ENCODE measurements around the gene VPS37B. TPM values are rescaled to one million over a fixed set of nuclear protein-coding genes. Genes with fewer than 3 reads are reported as not detected.

The VPS37B gene
- total RNA-seq, 4 donors from 2014 or later = 49.5 to 92.8 (median 58.4) TPM

GRCh38 chr12:122825773-122826724 is 69.9 kb downstream of the VPS37B start:
- no peak for TF ChIP-seq POLR2A (IDR thresholded peaks at IDR 0.05)
- TF ChIP-seq CTCF (IDR thresholded peaks at IDR 0.05) = no peak

GRCh38 chr12:122823429-122823828 is 72.5 kb downstream of the VPS37B start:
- no peaks in the 10 kb centered on the region for H3K9me3 ChIP-seq
- no peaks in the 10 kb centered on the region for H3K36me3 ChIP-seq
- H3K4me3 ChIP-seq = peak overlapping the region in 1 of 4 donors; percentile 11
- no peaks in the 10 kb centered on the region for H3K27me3 ChIP-seq
- TF ChIP-seq CTCF (IDR thresholded peaks at IDR 0.05) (no peak), POLR2A (IDR thresholded peaks at IDR 0.05) (no peak)
- DNase-seq = peak in 1 of 3 donors; percentile 34
- peak overlapping the region in 3 of 4 donors; percentile 39 to 79 (median 75) for H3K27ac ChIP-seq
- no peaks in the 10 kb centered on the region for H3K4me1 ChIP-seq

More at GRCh38 chr12:122825773-122826724, 69.9 kb downstream of the VPS37B start:
- Histone ChIP-seq H3K27me3 (no peaks in the 10 kb centered on the region), H3K4me3 (peak overlapping the region in 3 of 4 donors; percentile 6 to 44 (median 38)), H3K36me3 (no peaks in the 10 kb centered on the region), H3K4me1 (no peaks in the 10 kb centered on the region), H3K27ac (peak overlapping the region in 2 of 4 donors; percentile 42 to 83), H3K9me3 (no peaks in the 10 kb centered on the region)
- DNase-seq = peak in 2 of 3 donors; percentile 47 to 61

GRCh38 chr12:122820838-122821271 is 75.1 kb downstream of the VPS37B start:
- no peaks in the 10 kb centered on the region for H3K27me3 ChIP-seq
- peak overlapping the region in 1 of 4 donors; percentile 66 for H3K27ac ChIP-seq

GRCh38 chr12:122820138-122820537 is 75.8 kb downstream of the VPS37B start:
- no peaks in the 10 kb centered on the region for H3K36me3 ChIP-seq
- no peak overlapping the region for H3K4me3 ChIP-seq
- H3K27ac ChIP-seq = peak overlapping the region in 1 of 4 donors; percentile 66
- peak in 1 of 3 donors; percentile 41 for DNase-seq
- no peaks in the 10 kb centered on the region for H3K9me3 ChIP-seq
- no peaks in the 10 kb centered on the region for H3K4me1 ChIP-seq
- no peaks in the 10 kb centered on the region for H3K27me3 ChIP-seq
- TF ChIP-seq CTCF (IDR thresholded peaks at IDR 0.05) = no peak
- TF ChIP-seq POLR2A (IDR thresholded peaks at IDR 0.05) = no peak

More at GRCh38 chr12:122820838-122821271, 75.1 kb downstream of the VPS37B start:
- TF ChIP-seq POLR2A (IDR thresholded peaks at IDR 0.05) (no peak), CTCF (IDR thresholded peaks at IDR 0.05) (no peak)
- H3K36me3 ChIP-seq = no peaks in the 10 kb centered on the region
- no peak overlapping the region for H3K4me3 ChIP-seq
- H3K4me1 ChIP-seq = no peaks in the 10 kb centered on the region
- DNase-seq = peak in 2 of 3 donors; percentile 47 to 51
- no peaks in the 10 kb centered on the region for H3K9me3 ChIP-seq

- Histone ChIP-seq H3K4me1 (no peaks in the 10 kb centered on the region), H3K36me3 (no peaks in the 10 kb centered on the region), H3K27ac (no peak overlapping the region), H3K4me3 (no peak overlapping the region), H3K27me3 (no peaks in the 10 kb centered on the region), H3K9me3 (no peaks in the 10 kb centered on the region)
- no peak for TF ChIP-seq CTCF (IDR thresholded peaks at IDR 0.05)
- peak in 1 of 3 donors; percentile 19 for DNase-seq
Measured at GRCh38 chr12:122819209-122819785, 76.6 kb downstream of the VPS37B start.

Other genes starting within 250 kb of the VPS37B start
- gene HCAR2, start 192.8 kb downstream of the VPS37B start, total RNA-seq = not detected
- gene HCAR3, start 179.3 kb downstream of the VPS37B start, total RNA-seq = not detected
- gene HCAR1, start 165.3 kb downstream of the VPS37B start, total RNA-seq = not detected
- gene DENR, start 143.3 kb downstream of the VPS37B start, total RNA-seq = 10 to 100 TPM; 15.7 to 27.7 (median 22.4) TPM
- gene CCDC62, start 121.6 kb downstream of the VPS37B start, total RNA-seq = 1 to 10 TPM in 2 of 4 donors, under 1 TPM in 1, not detected in 1; 0.35 to 8.3 (median 1.1) TPM
- 100 to 1,000 TPM; 208 to 265 (median 238) TPM for gene HIP1R, start 60.7 kb downstream of the VPS37B start, total RNA-seq
- gene ABCB9, start 70.3 kb upstream of the VPS37B start, total RNA-seq = 10 to 100 TPM in 3 of 4 donors, 1 to 10 TPM in 1; 8.8 to 29.7 (median 17.4) TPM
- 10 to 100 TPM; 29.9 to 37.1 (median 31.4) TPM for gene OGFOD2, start 79.1 kb upstream of the VPS37B start, total RNA-seq
- gene ARL6IP4, start 84.6 kb upstream of the VPS37B start, total RNA-seq = 100 to 1,000 TPM; 155 to 216 (median 180) TPM